ENCODE results near the gene QRFP.

GRCh38 chr9:130930132-130930803 lies 33.7 kb upstream of the QRFP start:
- TF ChIP-seq CTCF (IDR thresholded peaks at IDR 0.05; ENCODE audit: control extremely low read depth in 1 of 3, insufficient read depth in 1 of 3, low read depth in 1 of 3, low read length in 3 of 3) (no peak), CEBPB (IDR thresholded peaks at IDR 0.05; ENCODE audit: low read depth, low read length) (no peak), MAFK (IDR thresholded peaks at IDR 0.05; ENCODE audit: low read depth, low read length) (no peak), TAF7 (optimal IDR thresholded peaks at IDR 0.05; ENCODE audit: borderline replicate concordance, low read depth, low read length) (no peak), EGR1 (IDR thresholded peaks at IDR 0.05; ENCODE audit: borderline replicate concordance, low read depth, low read length) (no peak), ATF2 (IDR thresholded peaks at IDR 0.05; ENCODE audit: low read length) (no peak), SIN3A (conservative IDR thresholded peaks at IDR 0.05 in 1 of 2, IDR thresholded peaks at IDR 0.05 in 1 of 2; ENCODE audit: low read depth in 1 of 2, low read length in 2 of 2) (no peak), GABPA (IDR thresholded peaks at IDR 0.05; ENCODE audit: borderline replicate concordance, insufficient read depth, low read length) (no peak), JUN (IDR thresholded peaks at IDR 0.05; ENCODE audit: low read depth, low read length) (no peak), BCL11A (IDR thresholded peaks at IDR 0.05; ENCODE audit: low read depth in 2 of 2, low read length in 2 of 2) (no peak), RFX5 (IDR thresholded peaks at IDR 0.05; ENCODE audit: borderline replicate concordance, low read depth, low read length) (no peak), TCF12 (IDR thresholded peaks at IDR 0.05; ENCODE audit: low read depth, low read length) (no peak), JUND (IDR thresholded peaks at IDR 0.05; ENCODE audit: low read length) (no peak)

All from H1 (cell line).